ENCODE data around the gene AP3B2.

Gene AP3B2

DNA sequence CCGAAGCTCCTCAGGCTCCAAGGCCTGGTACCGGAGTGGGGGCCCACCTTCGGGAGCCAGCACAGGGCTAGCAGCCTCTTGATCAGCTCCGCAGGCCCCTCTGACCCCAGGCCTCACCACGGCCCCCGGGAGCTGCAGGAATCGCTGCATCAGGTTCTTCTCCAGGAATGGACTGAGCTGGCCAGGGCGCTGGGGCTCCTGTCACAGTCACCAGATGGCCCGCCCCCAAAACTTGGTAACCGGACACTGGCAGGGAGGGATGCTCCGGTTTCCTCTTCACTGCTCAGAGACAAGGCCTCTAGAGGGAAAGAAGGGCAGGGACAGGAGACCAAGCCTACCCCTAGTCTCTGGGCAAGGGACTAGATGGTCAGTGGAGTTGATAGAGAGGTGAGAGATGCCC, 9.9 kb downstream of the AP3B2 start:
- DNase-seq: no peak
- H3K27me3 ChIP-seq (replicated peaks; ENCODE audit: insufficient read depth, low read length): no peaks in the 10 kb centered on the region

DNA sequence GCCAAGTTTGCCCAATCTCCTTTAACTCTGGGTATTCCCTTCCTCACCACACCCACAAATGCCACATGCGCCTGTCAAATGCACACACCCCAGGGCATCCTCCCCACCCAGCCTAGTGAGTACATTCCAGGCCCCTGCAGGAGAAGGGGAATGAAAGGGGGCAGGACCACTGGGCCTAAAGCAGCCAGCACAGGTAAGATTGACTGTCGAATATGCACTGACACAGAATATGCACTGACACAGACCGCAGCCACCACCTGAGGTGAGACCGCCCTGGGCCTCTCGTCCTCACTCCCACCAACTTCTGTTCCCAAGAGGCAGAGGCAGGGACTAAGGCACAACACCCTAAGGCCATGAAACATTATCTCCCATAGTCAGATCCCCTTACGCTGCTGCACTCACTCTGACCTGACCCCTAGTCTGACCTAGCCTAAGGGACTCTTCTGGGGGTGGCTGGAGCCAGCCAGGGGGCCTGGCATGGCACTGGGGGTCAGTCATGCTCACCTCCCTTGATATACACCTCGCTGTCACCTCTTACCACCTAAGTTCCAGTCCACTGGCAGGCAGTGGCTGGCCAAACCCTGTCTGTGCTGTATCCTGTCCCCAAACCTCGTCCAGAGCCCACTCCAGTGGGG, 10.8 kb downstream of the AP3B2 start:
- no peaks in the 10 kb centered on the region for H3K27me3 ChIP-seq (replicated peaks; ENCODE audit: insufficient read depth, low read length)
- H3K9me3 ChIP-seq (replicated peaks; ENCODE audit: insufficient read depth, low read length): no peaks in the 10 kb centered on the region
- H3K9ac ChIP-seq (ENCODE audit: low read length): no peak overlapping the region
- TF ChIP-seq, protein P1, sequence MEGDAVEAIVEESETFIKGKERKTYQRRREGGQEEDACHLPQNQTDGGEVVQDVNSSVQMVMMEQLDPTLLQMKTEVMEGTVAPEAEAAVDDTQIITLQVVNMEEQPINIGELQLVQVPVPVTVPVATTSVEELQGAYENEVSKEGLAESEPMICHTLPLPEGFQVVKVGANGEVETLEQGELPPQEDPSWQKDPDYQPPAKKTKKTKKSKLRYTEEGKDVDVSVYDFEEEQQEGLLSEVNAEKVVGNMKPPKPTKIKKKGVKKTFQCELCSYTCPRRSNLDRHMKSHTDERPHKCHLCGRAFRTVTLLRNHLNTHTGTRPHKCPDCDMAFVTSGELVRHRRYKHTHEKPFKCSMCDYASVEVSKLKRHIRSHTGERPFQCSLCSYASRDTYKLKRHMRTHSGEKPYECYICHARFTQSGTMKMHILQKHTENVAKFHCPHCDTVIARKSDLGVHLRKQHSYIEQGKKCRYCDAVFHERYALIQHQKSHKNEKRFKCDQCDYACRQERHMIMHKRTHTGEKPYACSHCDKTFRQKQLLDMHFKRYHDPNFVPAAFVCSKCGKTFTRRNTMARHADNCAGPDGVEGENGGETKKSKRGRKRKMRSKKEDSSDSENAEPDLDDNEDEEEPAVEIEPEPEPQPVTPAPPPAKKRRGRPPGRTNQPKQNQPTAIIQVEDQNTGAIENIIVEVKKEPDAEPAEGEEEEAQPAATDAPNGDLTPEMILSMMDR (IDR thresholded peaks at IDR 0.05; ENCODE audit: low read length): no peak
- no peak for TF ChIP-seq EZH2phosphoT487 (IDR thresholded peaks at IDR 0.05; ENCODE audit: low read length)
- no peak for TF ChIP-seq EZH2 (optimal IDR thresholded peaks at IDR 0.05; ENCODE audit: low read depth, low read length)
- no peaks in the 10 kb centered on the region for H3K4me1 ChIP-seq (ENCODE audit: low read length)
- H3K4me3 ChIP-seq (ENCODE audit: low read length): no peak overlapping the region
- H3K36me3 ChIP-seq (replicated peaks; ENCODE audit: insufficient read depth, low read length): no peaks in the 10 kb centered on the region
- H3K9me2 ChIP-seq (replicated peaks; ENCODE audit: insufficient read depth, low read length): no peaks in the 10 kb centered on the region
- no peaks in the 10 kb centered on the region for H3F3A ChIP-seq (ENCODE audit: insufficient read depth, low read length)
- DNase-seq: no peak
- no peak overlapping the region for H3K4me2 ChIP-seq (ENCODE audit: low read depth, low read length)
- no peaks in the 10 kb centered on the region for H3K79me2 ChIP-seq (ENCODE audit: low read length)
- H3K27ac ChIP-seq (ENCODE audit: low read length): no peak overlapping the region
- H2AFZ ChIP-seq (ENCODE audit: low read length): no peak overlapping the region
- H4K20me1 ChIP-seq (ENCODE audit: insufficient read depth, low read length): no peaks in the 10 kb centered on the region

More for the DNA sequence above, 9.9 kb downstream of the AP3B2 start:
- no peak overlapping the region for H3K4me3 ChIP-seq (ENCODE audit: low read length)
- TF ChIP-seq EZH2 (optimal IDR thresholded peaks at IDR 0.05; ENCODE audit: low read depth, low read length) (no peak), EZH2phosphoT487 (IDR thresholded peaks at IDR 0.05; ENCODE audit: low read length) (no peak)
- TF ChIP-seq, protein P1 (IDR thresholded peaks at IDR 0.05; ENCODE audit: low read length): no peak
- no peak overlapping the region for H3K9ac ChIP-seq (ENCODE audit: low read length)
- H4K20me1 ChIP-seq (ENCODE audit: insufficient read depth, low read length): no peaks in the 10 kb centered on the region
- H3K9me2 ChIP-seq (replicated peaks; ENCODE audit: insufficient read depth, low read length): no peaks in the 10 kb centered on the region
- no peaks in the 10 kb centered on the region for H3K36me3 ChIP-seq (replicated peaks; ENCODE audit: insufficient read depth, low read length)
- no peak overlapping the region for H2AFZ ChIP-seq (ENCODE audit: low read length)
- no peaks in the 10 kb centered on the region for H3K79me2 ChIP-seq (ENCODE audit: low read length)
- no peaks in the 10 kb centered on the region for H3K4me1 ChIP-seq (ENCODE audit: low read length)
- no peaks in the 10 kb centered on the region for H3F3A ChIP-seq (ENCODE audit: insufficient read depth, low read length)
- H3K4me2 ChIP-seq (ENCODE audit: low read depth, low read length): no peak overlapping the region
- H3K27ac ChIP-seq (ENCODE audit: low read length): no peak overlapping the region
- H3K9me3 ChIP-seq (replicated peaks; ENCODE audit: insufficient read depth, low read length): no peaks in the 10 kb centered on the region

DNA sequence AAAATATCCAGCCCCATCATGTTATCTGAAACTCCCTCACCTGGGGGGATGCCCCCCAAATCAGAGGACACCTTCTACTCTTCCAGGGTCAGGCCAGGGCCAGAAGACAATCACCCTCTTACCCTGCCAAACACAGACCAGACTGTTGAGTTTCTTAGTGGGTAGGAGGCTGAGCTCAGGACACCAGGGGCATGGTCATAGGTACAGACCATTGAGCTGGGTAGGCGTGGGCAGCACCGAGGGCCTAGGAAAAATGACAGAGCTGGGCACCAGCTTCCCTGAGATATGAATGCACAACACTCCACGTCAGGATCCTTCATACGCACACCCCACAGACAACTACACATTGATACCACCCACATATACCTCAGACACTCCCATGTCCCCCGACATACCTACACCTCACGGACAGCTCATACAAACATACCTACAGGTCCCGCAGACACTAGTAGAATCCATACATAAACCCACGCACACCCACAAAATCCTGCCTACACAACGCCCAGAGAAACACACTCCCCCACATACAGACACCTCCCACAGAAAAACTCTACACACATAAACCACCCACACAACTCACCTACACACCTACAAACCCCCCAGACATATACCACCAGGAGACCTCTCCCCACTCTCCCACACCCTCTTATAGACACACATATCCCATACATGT, 11.8 kb downstream of the AP3B2 start:
- no peak overlapping the region for H3K27ac ChIP-seq (ENCODE audit: low read length)
- H3F3A ChIP-seq (ENCODE audit: insufficient read depth, low read length): no peaks in the 10 kb centered on the region
- H3K4me2 ChIP-seq (ENCODE audit: low read depth, low read length): no peak overlapping the region
- H3K4me1 ChIP-seq (ENCODE audit: low read length): no peaks in the 10 kb centered on the region
- no peaks in the 10 kb centered on the region for H3K9me3 ChIP-seq (replicated peaks; ENCODE audit: insufficient read depth, low read length)
- H3K4me3 ChIP-seq (ENCODE audit: low read length): no peak overlapping the region
- TF ChIP-seq EZH2phosphoT487 (IDR thresholded peaks at IDR 0.05; ENCODE audit: low read length) (no peak), EZH2 (optimal IDR thresholded peaks at IDR 0.05; ENCODE audit: low read depth, low read length) (no peak)
- TF ChIP-seq, protein P1 (IDR thresholded peaks at IDR 0.05; ENCODE audit: low read length): no peak
- no peaks in the 10 kb centered on the region for H4K20me1 ChIP-seq (ENCODE audit: insufficient read depth, low read length)
- H3K27me3 ChIP-seq (replicated peaks; ENCODE audit: insufficient read depth, low read length): no peaks in the 10 kb centered on the region
- no peak for DNase-seq
- no peaks in the 10 kb centered on the region for H3K9me2 ChIP-seq (replicated peaks; ENCODE audit: insufficient read depth, low read length)
- no peak overlapping the region for H2AFZ ChIP-seq (ENCODE audit: low read length)
- no peaks in the 10 kb centered on the region for H3K79me2 ChIP-seq (ENCODE audit: low read length)
- no peaks in the 10 kb centered on the region for H3K36me3 ChIP-seq (replicated peaks; ENCODE audit: insufficient read depth, low read length)
- no peak overlapping the region for H3K9ac ChIP-seq (ENCODE audit: low read length)

Data from MM.1S (cell line).